Vagina (tissue), 2 donors: ENCODE measurements around the gene LRMDA. TPM values are rescaled to one million over a fixed set of nuclear protein-coding genes. Genes with fewer than 3 reads are reported as not detected.

Experiments
- DNase-seq, 2 donors: peaks; one replicate each; pipeline ENCODE4 v3.0.0-alpha.2; 2017; ENCODE audit errors: extremely low spot score in 2 of 2
- H3K27ac ChIP-seq: fragments of 200-600 bp; sonication (generic); one replicate; pipeline ENCODE4 v1.5.1; 2019
- H3K27me3 ChIP-seq: fragments of 200-600 bp; sonication (generic); one replicate; pipeline ENCODE4 v1.5.1; 2019
- H3K36me3 ChIP-seq, 2 donors: fragments of 200-600 bp; sonication (generic); one replicate each; pipeline ENCODE4 v1.5.1; 2017 to 2019
- H3K4me1 ChIP-seq: fragments of 200-600 bp; sonication (generic); one replicate; pipeline ENCODE4 v1.5.1; 2019
- H3K4me3 ChIP-seq, 2 donors: fragments of 200-600 bp; sonication (generic); 1 replicate in 1 of 2; 2 replicates in 1 of 2; pipeline ENCODE4 v1.5.1; 2016 to 2019
- H3K9me3 ChIP-seq: fragments of 200-600 bp; sonication (generic); one replicate; pipeline ENCODE4 v1.5.1; 2019
- POLR2A ChIP-seq, 2 donors: fragments of 450-650 bp; IDR thresholded peaks; one replicate each; pipeline ENCODE4 v1.6.1; 2017; ENCODE audit warnings: antibody characterized with exemption in 2 of 2, mild to moderate bottlenecking in 2 of 2, moderate library complexity in 2 of 2
- POLR2AphosphoS5 ChIP-seq, 2 donors: sonication (generic); formaldehyde crosslinking; IDR thresholded peaks; one replicate each; pipeline ENCODE4 v1.9.0; 2017; ENCODE audit warnings: antibody characterized with exemption in 2 of 2, mild to moderate bottlenecking in 2 of 2, low read depth in 1 of 2; ENCODE audit not compliant: insufficient read depth in 1 of 2
- intact Hi-C: fragments of 100-400 bp; cut with DNase I; formaldehyde crosslinking; loops from one replicate; pipeline ENCODE4 v1.15.1; 2023
- total RNA-seq: library from RNA; depleted of rRNA; stranded (reverse); fragments of >200 nt; gene quantifications from one replicate; pipeline ENCODE4 v1.2.3, GENCODE V29; 2016
- TF ChIP-seq, protein P1 (sequence below), 3 experiments: fragments of 450-650 bp in 2 of 3; fragments of 200-600 bp in 1 of 3; sonication (generic) in 1 of 3; IDR thresholded peaks; one replicate each; pipeline ENCODE4 v1.5.1; 2017 to 2019; ENCODE audit warnings: antibody characterized with exemption in 3 of 3, mild to moderate bottlenecking in 2 of 3, moderate library complexity in 2 of 3

The LRMDA gene
- total RNA-seq, 1 donor from 2014 or later, result 22.6 TPM

GRCh38 chr10:76393875-76394706, 962.7 kb downstream of the LRMDA start:
- TF ChIP-seq POLR2A (IDR thresholded peaks at IDR 0.05) (no peak), POLR2AphosphoS5 (IDR thresholded peaks at IDR 0.05; ENCODE audit: insufficient read depth in 1 of 2, low read depth in 1 of 2) (no peak)
- TF ChIP-seq, protein P1, sequence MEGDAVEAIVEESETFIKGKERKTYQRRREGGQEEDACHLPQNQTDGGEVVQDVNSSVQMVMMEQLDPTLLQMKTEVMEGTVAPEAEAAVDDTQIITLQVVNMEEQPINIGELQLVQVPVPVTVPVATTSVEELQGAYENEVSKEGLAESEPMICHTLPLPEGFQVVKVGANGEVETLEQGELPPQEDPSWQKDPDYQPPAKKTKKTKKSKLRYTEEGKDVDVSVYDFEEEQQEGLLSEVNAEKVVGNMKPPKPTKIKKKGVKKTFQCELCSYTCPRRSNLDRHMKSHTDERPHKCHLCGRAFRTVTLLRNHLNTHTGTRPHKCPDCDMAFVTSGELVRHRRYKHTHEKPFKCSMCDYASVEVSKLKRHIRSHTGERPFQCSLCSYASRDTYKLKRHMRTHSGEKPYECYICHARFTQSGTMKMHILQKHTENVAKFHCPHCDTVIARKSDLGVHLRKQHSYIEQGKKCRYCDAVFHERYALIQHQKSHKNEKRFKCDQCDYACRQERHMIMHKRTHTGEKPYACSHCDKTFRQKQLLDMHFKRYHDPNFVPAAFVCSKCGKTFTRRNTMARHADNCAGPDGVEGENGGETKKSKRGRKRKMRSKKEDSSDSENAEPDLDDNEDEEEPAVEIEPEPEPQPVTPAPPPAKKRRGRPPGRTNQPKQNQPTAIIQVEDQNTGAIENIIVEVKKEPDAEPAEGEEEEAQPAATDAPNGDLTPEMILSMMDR (IDR thresholded peaks at IDR 0.05), result no peak
- no peaks in the 10 kb centered on the region for H3K36me3 ChIP-seq
- DNase-seq, result no peak
- intact Hi-C loops, result no loop called here
- no peak overlapping the region for H3K27ac ChIP-seq
- H3K9me3 ChIP-seq, result no peaks in the 10 kb centered on the region
- H3K4me3 ChIP-seq, result no peak overlapping the region
- peaks cover 17% of the 10 kb centered on the region for H3K4me1 ChIP-seq
- no peaks in the 10 kb centered on the region for H3K27me3 ChIP-seq

DNA sequence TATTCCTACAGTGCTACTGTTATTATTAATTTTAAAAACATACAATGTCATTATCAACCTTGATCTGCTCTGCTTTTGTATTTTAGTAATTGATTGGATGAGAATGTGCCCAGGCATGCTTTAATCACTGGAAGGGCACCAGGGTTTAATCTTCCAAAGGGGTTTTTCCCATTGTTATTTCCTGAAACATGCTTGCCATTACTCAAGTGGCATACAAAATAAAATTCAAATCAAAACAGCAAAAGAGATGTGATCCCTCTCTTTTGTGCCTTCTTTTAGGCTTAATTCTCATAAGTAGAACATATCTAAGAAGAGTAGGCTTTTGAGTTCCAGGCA, 963.3 kb downstream of the LRMDA start:
- peaks cover 17% of the 10 kb centered on the region for H3K4me1 ChIP-seq
- TF ChIP-seq, protein P1 (IDR thresholded peaks at IDR 0.05), result no peak
- TF ChIP-seq POLR2AphosphoS5 (IDR thresholded peaks at IDR 0.05; ENCODE audit: insufficient read depth in 1 of 2, low read depth in 1 of 2) (no peak), POLR2A (IDR thresholded peaks at IDR 0.05) (no peak)
- no peak overlapping the region for H3K4me3 ChIP-seq

GRCh38 chr10:76395251-76395650, 963.8 kb downstream of the LRMDA start:
- intact Hi-C loops, result no loop called here

More for the DNA sequence above, 963.3 kb downstream of the LRMDA start:
- Histone ChIP-seq H3K9me3 (no peaks in the 10 kb centered on the region), H3K27ac (no peak overlapping the region), H3K36me3 (no peaks in the 10 kb centered on the region), H3K27me3 (no peaks in the 10 kb centered on the region)
- intact Hi-C loops, result no loop called here
- DNase-seq, result no peak

GRCh38 chr10:76396134-76396533, 964.7 kb downstream of the LRMDA start:
- H3K27ac ChIP-seq, result peak overlapping the region; percentile 60
- H3K27me3 ChIP-seq, result no peaks in the 10 kb centered on the region
- intact Hi-C loops, result loop anchor here (2.0 kb wide), 1 partner anchor 83 kb away; no protein-coding TSS in a partner anchor
- H3K4me1 ChIP-seq, result peaks cover 17% of the 10 kb centered on the region
- DNase-seq, result no peak
- H3K4me3 ChIP-seq, result no peak overlapping the region
- no peaks in the 10 kb centered on the region for H3K36me3 ChIP-seq
- no peaks in the 10 kb centered on the region for H3K9me3 ChIP-seq
- no peak for TF ChIP-seq POLR2A (IDR thresholded peaks at IDR 0.05)
- TF ChIP-seq, protein P1 (IDR thresholded peaks at IDR 0.05), result no peak
- TF ChIP-seq POLR2AphosphoS5 (IDR thresholded peaks at IDR 0.05; ENCODE audit: insufficient read depth in 1 of 2, low read depth in 1 of 2), result no peak

More at GRCh38 chr10:76395251-76395650, 963.8 kb downstream of the LRMDA start:
- Histone ChIP-seq H3K9me3 (no peaks in the 10 kb centered on the region), H3K4me3 (no peak overlapping the region), H3K27ac (no peak overlapping the region), H3K27me3 (no peaks in the 10 kb centered on the region), H3K36me3 (no peaks in the 10 kb centered on the region), H3K4me1 (peaks cover 17% of the 10 kb centered on the region)
- TF ChIP-seq, protein P1 (IDR thresholded peaks at IDR 0.05), result no peak
- TF ChIP-seq POLR2A (IDR thresholded peaks at IDR 0.05) (no peak), POLR2AphosphoS5 (IDR thresholded peaks at IDR 0.05; ENCODE audit: insufficient read depth in 1 of 2, low read depth in 1 of 2) (no peak)
- DNase-seq, result no peak
